HepG2 (cell line): ENCODE data around the gene PFN1. TPM values are rescaled to one million over a fixed set of nuclear protein-coding genes. Genes with fewer than 3 reads are reported as not detected.

Experiments used
- ATAC-seq: fragments of 200-7000 bp; cut with Tn5 transposase; 3 replicates; pipeline ENCODE4 v1.9.1; 2020; ENCODE audit warnings: mild to moderate bottlenecking, moderate library complexity
- BruUV-seq: library from RNA; stranded (reverse); fragments of 400-500 nt; replicated peaks from 2 replicates; lab custom pipeline; 2021; lab: Mats Ljungman, UMichigan
- CTCF ChIA-PET: fragments of 300-600 bp; formaldehyde crosslinking; extraction: SDS; loops from one replicate; lab custom pipeline; 2021; ENCODE audit warnings: low total read pairs, inconsistent platforms, low intra/inter-chr PET ratio; lab: Yijun Ruan, JAX
- POLR2A ChIA-PET: fragments of 350-600 bp; sonication (Branson Sonifier 250); formaldehyde crosslinking; loops from one replicate; lab custom pipeline; 2020; ENCODE audit warnings: antibody characterized with exemption, inconsistent platforms; lab: Yijun Ruan, JAX
- DNase-seq: peaks from one replicate; pipeline ENCODE4 v3.0.0-alpha.2; 2015; ENCODE audit warnings: low spot score
- FAIRE-seq: peaks from 3 replicates; lab custom pipeline; 2011; peaks lifted over from hg19 to GRCh38; lab: Jason Lieb, UNC
- H2AFZ ChIP-seq: one replicate; pipeline ENCODE4 v1.6.1; 2011; ENCODE audit warnings: low read length, inconsistent platforms
- H3K27ac ChIP-seq: fragments of 300-600 bp; 3 replicates; pipeline ENCODE4 v1.8.0; 2011; ENCODE audit warnings: mixed run types, mild to moderate bottlenecking, mixed read lengths, low read length, inconsistent platforms; ENCODE audit not compliant: insufficient read depth; ENCODE audit errors: extremely low read length
- H3K27me3 ChIP-seq, 2 experiments: fragments of 200-600 bp in 1 of 2; 2 replicates in 1 of 2; 3 replicates in 1 of 2; pipeline versions ENCODE4 v1.6.0 to v1.8.0; 2011; ENCODE audit warnings: low read length in 2 of 2, mild to moderate bottlenecking in 2 of 2, moderate library complexity in 2 of 2, inconsistent platforms in 1 of 2; ENCODE audit not compliant: insufficient read depth in 2 of 2, control insufficient read depth in 1 of 2
- H3K36me3 ChIP-seq, 2 experiments: fragments of 200-600 bp in 1 of 2; replicated peaks in 1 of 2; 2 replicates in 1 of 2; 3 replicates in 1 of 2; pipeline versions ENCODE4 v1.5.1 to v1.8.0; 2011; ENCODE audit warnings: low read length in 2 of 2, inconsistent platforms in 1 of 2; ENCODE audit not compliant: insufficient read depth in 2 of 2, control insufficient read depth in 1 of 2
- H3K4me1 ChIP-seq: 2 replicates; pipeline ENCODE4 v1.5.1; 2012; ENCODE audit warnings: low read length, inconsistent platforms; ENCODE audit not compliant: insufficient read depth
- H3K4me2 ChIP-seq: 2 replicates; pipeline ENCODE4 v1.6.0; 2011; ENCODE audit warnings: low read depth, low read length, inconsistent platforms
- H3K4me3 ChIP-seq, 3 experiments: fragments of 200-600 bp in 1 of 3; sonication (generic), shearing (Covaris generic) in 1 of 3; replicated peaks in 1 of 3; 2 replicates each; pipeline ENCODE4 v1.5.1; 2011 to 2016; ENCODE audit warnings: low read length in 3 of 3, inconsistent platforms in 2 of 3, low read depth in 2 of 3, mild to moderate bottlenecking in 2 of 3, control low read depth in 1 of 3, mixed read lengths in 1 of 3; ENCODE audit not compliant: insufficient read depth in 1 of 3
- H3K79me2 ChIP-seq: one replicate; pipeline ENCODE4 v1.6.1; 2011; ENCODE audit warnings: low read length, inconsistent platforms; ENCODE audit not compliant: insufficient read depth
- H3K9ac ChIP-seq: 2 replicates; pipeline ENCODE4 v1.6.0; 2011; ENCODE audit warnings: mild to moderate bottlenecking, low read depth, low read length, inconsistent platforms; ENCODE audit not compliant: insufficient read depth
- H3K9me3 ChIP-seq: 2 replicates; pipeline ENCODE4 v1.5.1; 2012; ENCODE audit warnings: mild to moderate bottlenecking, low read length
- H4K20me1 ChIP-seq: 2 replicates; pipeline ENCODE4 v1.6.0; 2011; ENCODE audit warnings: inconsistent platforms, mild to moderate bottlenecking, low read length, moderate library complexity; ENCODE audit not compliant: insufficient read depth
- AGO2 ChIP-seq: fragments of 200-400 bp; formaldehyde crosslinking; optimal IDR thresholded peaks from 2 replicates; pipeline ENCODE3; 2017; ENCODE audit warnings: mild to moderate bottlenecking, low read depth, low read length, moderate library complexity
- ATF7 ChIP-seq, 2 experiments: fragments of 450-650 bp in 1 of 2; sonication (generic) in 1 of 2; formaldehyde crosslinking in 1 of 2; IDR thresholded peaks; 2 replicates each; pipeline versions ENCODE4 v1.4.0 to v1.6.1; 2016 to 2020; ENCODE audit warnings: antibody characterized with exemption in 1 of 2, mild to moderate bottlenecking in 1 of 2, missing genetic modification reagents in 1 of 2
- CEBPB ChIP-seq: IDR thresholded peaks from 2 replicates; pipeline ENCODE4 v1.6.1; 2011; ENCODE audit warnings: low read depth, low read length, improper control_type of control experiment, borderline replicate concordance
- CREB1 ChIP-seq, 2 experiments: fragments of 450-650 bp in 1 of 2; IDR thresholded peaks; 2 replicates each; pipeline ENCODE4 v1.6.1; 2016 to 2017; ENCODE audit warnings: control low read depth in 1 of 2, mild to moderate bottlenecking in 1 of 2, missing compliant biosample characterization in 1 of 2, missing genetic modification characterization in 1 of 2
- FLYWCH1 ChIP-seq: sonication (generic); formaldehyde crosslinking; IDR thresholded peaks from 2 replicates; pipeline ENCODE4 v1.8.1; 2023; ENCODE audit warnings: mild to moderate bottlenecking, missing genetic modification reagents
- HDAC6 ChIP-seq: fragments of 200-600 bp; sonication (generic); IDR thresholded peaks from 2 replicates; pipeline ENCODE4 v1.7.0; 2017; ENCODE audit warnings: mild to moderate bottlenecking, antibody characterized with exemption, low read length, low read depth
- HMG20A ChIP-seq: IDR thresholded peaks from 2 replicates; pipeline ENCODE4 v1.6.1; 2016; ENCODE audit warnings: borderline replicate concordance
- MEIS2 ChIP-seq: sonication (generic); formaldehyde crosslinking; IDR thresholded peaks from 2 replicates; pipeline ENCODE4 v1.9.0; 2021; ENCODE audit warnings: mild to moderate bottlenecking, missing genetic modification reagents
- POLR2A ChIP-seq, 2 experiments: IDR thresholded peaks; 2 replicates each; pipeline ENCODE4 v1.6.1; 2011; ENCODE audit warnings: low read depth in 2 of 2, low read length in 2 of 2, mild to moderate bottlenecking in 1 of 2, moderate library complexity in 1 of 2; ENCODE audit not compliant: insufficient read depth in 1 of 2
- POLR2G ChIP-seq: fragments of 200-400 bp; formaldehyde crosslinking; IDR thresholded peaks from 2 replicates; pipeline ENCODE4 v1.6.1; 2018; ENCODE audit warnings: mild to moderate bottlenecking, low read depth, low read length, moderate library complexity
- PRDM10 ChIP-seq: sonication (generic); formaldehyde crosslinking; IDR thresholded peaks from 2 replicates; pipeline ENCODE4 v1.4.0; 2020; ENCODE audit warnings: low read depth, missing genetic modification reagents
- RAD21 ChIP-seq: fragments of 450-650 bp; formaldehyde crosslinking; IDR thresholded peaks from 2 replicates; pipeline ENCODE4 v1.5.0; 2020; ENCODE audit warnings: mild to moderate bottlenecking
- UBTF ChIP-seq: sonication (generic); formaldehyde crosslinking; IDR thresholded peaks from 2 replicates; pipeline ENCODE4 v1.4.0; 2020; ENCODE audit warnings: mild to moderate bottlenecking, missing genetic modification reagents
- ZFP91 ChIP-seq: sonication (generic); formaldehyde crosslinking; IDR thresholded peaks from 2 replicates; pipeline ENCODE4 v1.9.0; 2022; ENCODE audit warnings: missing genetic modification reagents, mild to moderate bottlenecking, borderline replicate concordance
- WGBS: methylation state at CpG from one replicate; pipeline ENCODE4 v1.1.6; 2017; ENCODE audit warnings: low lambda C conversion rate; 5-methylcytosine and 5-hydroxymethylcytosine counted together
- in situ Hi-C: cut with HindIII; loops from 2 replicates; pipeline ENCODE4 v1.10.0; 2017; ENCODE audit warnings: low pct_unique_long_range_greater_than_20kb; ENCODE audit not compliant: extremely low pct_ligation_motif_present
- intact Hi-C: fragments of 100-400 bp; cut with micrococcal nuclease; formaldehyde crosslinking; loops from one replicate; pipeline ENCODE4 v1.10.0; 2022; ENCODE audit not compliant: unreplicated experiment
- polyA plus RNA-seq, 8 experiments: library from polyadenylated mRNA; depleted of rRNA in 3 of 8; stranded (reverse) in 7 of 8; unstranded in 1 of 8; fragments of >200 nt; fragmentation: Illumina TruSeq in 4 of 8; extraction: Trizol in 4 of 8; gene quantifications; 2 replicates each; pipeline versions ENCODE4 v1.2.1 to v1.2.3, GENCODE V29; 2011 to 2016; ENCODE audit warnings: low read depth in 4 of 8, missing spikeins in 1 of 8, mixed read lengths in 1 of 8; ENCODE audit not compliant: insufficient read depth in 1 of 8
- total RNA-seq, 5 experiments: library from RNA; depleted of rRNA; stranded (reverse); fragments of >200 nt; fragmentation: Illumina TruSeq; extraction: Trizol; gene quantifications; 2 replicates each; pipeline ENCODE4 v1.2.3, GENCODE V29; 2016; ENCODE audit warnings: low read depth in 1 of 5

PFN1 gene
- total and polyA plus RNA-seq, 2 of the 13 experiments (the other 11 are each of a cell fraction or from before 2014, with no cell fraction given) = 494 to 613 TPM

GRCh38 chr17:4899341-4900230 lies 48.7 kb downstream of the PFN1 start, which contains the start of gene C17orf107:
Gene C17orf107, plus strand, starts transcription at chr17:4899536. Its CDS starts 227 bp downstream, at chr17:4899763.
- POLR2A ChIA-PET = no interaction called here
- no peak for FAIRE-seq
- intact Hi-C loops = loop anchor here (10.0 kb wide), 1 partner anchor 165 kb away; no protein-coding TSS in a partner anchor
- CTCF ChIA-PET = no interaction called here
- in situ Hi-C loops = loop anchor here (10.0 kb wide), 2 partner anchors 155 to 345 kb away; partner anchors contain the start of gene MYBBP1A
- no peak within 1 kb of the TSS for H3K9ac ChIP-seq
- H4K20me1 ChIP-seq = no peaks in the 10 kb centered on the region
- BruUV-seq = no TSS peak
- no peaks in the 10 kb centered on the region for H3K79me2 ChIP-seq
- no peak for ATAC-seq
- H2AFZ ChIP-seq = no peak within 1 kb of the TSS
- H3K36me3 ChIP-seq = peaks cover 15 to 28% of the 10 kb centered on the region in 2 experiments; a peak in 4 of 5 replicates
- no peak for DNase-seq
- no peak within 1 kb of the TSS for H3K4me3 ChIP-seq
- H3K27me3 ChIP-seq = no peaks in the 10 kb centered on the region
- no peak within 1 kb of the TSS for H3K4me2 ChIP-seq
- peaks cover 18% of the 10 kb centered on the region for H3K4me1 ChIP-seq
- TF ChIP-seq UBTF (CRISPR knock-in tag) (no peak), POLR2G (0 out of 2 replicates have a peak, but pooled peaks have one; percentile 22), FLYWCH1 (no peak), HDAC6 (no peak), PRDM10 (CRISPR knock-in tag) (no peak), CREB1 (IDR thresholded peaks at IDR 0.05) (peak; percentile 29; the same call in 1 of the 2 replicates), CREB1 (CRISPR knock-in tag; IDR thresholded peaks at IDR 0.05) (no peak), POLR2A (IDR thresholded peaks at IDR 0.05; ENCODE audit: insufficient read depth in 1 of 2, low read depth in 2 of 2, low read length in 2 of 2) (0 out of 4 replicates have a peak, but pooled peaks of 1 of the 2 experiments have one; percentile 22), AGO2 (peak; percentile 60), ZFP91 (0 out of 2 replicates have a peak, but pooled peaks have one; percentile 14), ATF7 (IDR thresholded peaks at IDR 0.05) (peak; percentile 70), ATF7 (CRISPR knock-in tag; IDR thresholded peaks at IDR 0.05) (no peak), CEBPB (peak; percentile 54; the same call in 1 of the 2 replicates), HMG20A (no peak), RAD21 (CRISPR knock-in tag) (no peak), MEIS2 (CRISPR knock-in tag) (no peak)
- TF ChIP-seq, all 625 proteins: peak for 7
- no peaks in the 10 kb centered on the region for H3K9me3 ChIP-seq
- 97% methylated on average over 45 of the region's 60 CpGs for WGBS
- H3K27ac ChIP-seq = no peak within 1 kb of the TSS
